Activated CD8-positive, alpha-beta memory T cell treated with anti-CD3 and anti-CD28 coated beads for 36 hours (primary cell): ENCODE results near the gene GABRA4. TPM values are rescaled to one million over a fixed set of nuclear protein-coding genes. Genes with fewer than 3 reads are reported as not detected.

ENCODE experiments used
- total RNA-seq, 2 experiments: library from RNA; stranded (reverse); gene quantifications; one replicate each; pipeline ENCODE4 v1.2.3, GENCODE V29; 2021

GABRA4 gene
- total RNA-seq, 2 experiments from 2014 or later: not detected

Other genes starting within 250 kb of the GABRA4 start
- gene COX7B2, start 84.3 kb downstream of the GABRA4 start, total RNA-seq: not detected
- gene GABRB1, start 38.0 kb upstream of the GABRA4 start, total RNA-seq: not detected